Activated B cell treated with CpG ODN at 0.5 μM for 24 hours (primary cell): ENCODE results near the gene SLC17A4. TPM values are rescaled to one million over a fixed set of nuclear protein-coding genes. Genes with fewer than 3 reads are reported as not detected.

Source experiments
- ATAC-seq: fragments of 200-7000 bp; cut with Tn5 transposase; one replicate; pipeline ENCODE4 v1.10.0; 2021; ENCODE audit warnings: low read depth, mild to moderate bottlenecking, moderate library complexity
- CTCF ChIA-PET: fragments of 350-600 bp; sonication (Branson Sonifier 250); formaldehyde crosslinking; loops from one replicate; lab custom pipeline; 2021; ENCODE audit warnings: antibody characterized with exemption; lab: Charles Lee
- POLR2A ChIA-PET: fragments of 350-600 bp; sonication (Branson Sonifier 250); formaldehyde crosslinking; loops from one replicate; lab custom pipeline; 2021; ENCODE audit warnings: antibody characterized with exemption; lab: Charles Lee
- DNase-seq: peaks from one replicate; pipeline ENCODE4 v3.0.0; 2022
- H3K27ac Mint-ChIP-seq: one replicate; pipeline ENCODE4 v1.8.0; 2020; ENCODE audit warnings: mixed read lengths
- H3K27me3 Mint-ChIP-seq: one replicate; pipeline ENCODE4 v1.8.0; 2021; ENCODE audit warnings: mixed read lengths
- H3K36me3 Mint-ChIP-seq: one replicate; pipeline ENCODE4 v1.8.0; 2021; ENCODE audit warnings: low read depth, mixed read lengths
- H3K4me1 Mint-ChIP-seq: one replicate; pipeline ENCODE4 v1.8.0; 2021; ENCODE audit warnings: mixed read lengths
- H3K4me3 Mint-ChIP-seq: one replicate; pipeline ENCODE4 v1.8.0; 2020; ENCODE audit warnings: mild to moderate bottlenecking, mixed read lengths
- H3K9me3 Mint-ChIP-seq: one replicate; pipeline ENCODE4 v1.8.0; 2020; ENCODE audit warnings: mixed read lengths
- intact Hi-C: fragments of 100-400 bp; cut with micrococcal nuclease; formaldehyde crosslinking; loops from one replicate; pipeline ENCODE4 v1.15.1; 2024
- total RNA-seq: library from RNA; stranded (reverse); gene quantifications from 2 replicates; pipeline ENCODE4 v1.2.3, GENCODE V29; 2022
- TF ChIP-seq, protein P1 (sequence below): fragments of 200-600 bp; IDR thresholded peaks from one replicate; pipeline ENCODE4 v1.8.0; 2022; ENCODE audit warnings: antibody characterized with exemption, mild to moderate bottlenecking

The SLC17A4 gene
- total RNA-seq, 1 donor from 2014 or later: not detected

DNA sequence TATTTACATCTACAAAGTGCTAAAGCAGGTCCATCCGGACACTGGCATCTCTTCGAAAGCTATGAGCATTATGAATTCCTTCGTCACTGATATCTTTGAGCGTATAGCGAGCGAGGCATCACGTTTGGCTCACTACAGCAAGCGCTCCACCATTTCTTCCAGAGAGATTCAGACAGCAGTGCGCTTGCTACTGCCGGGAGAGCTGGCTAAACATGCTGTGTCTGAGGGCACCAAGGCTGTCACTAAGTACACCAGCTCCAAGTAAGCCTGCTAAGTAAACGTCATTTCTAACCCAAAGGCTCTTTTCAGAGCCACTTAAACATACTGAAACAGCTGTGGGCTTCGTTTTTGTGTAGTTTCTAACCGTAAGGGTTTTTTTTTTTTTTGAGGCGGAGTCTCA is 27.5 kb upstream of the SLC17A4 start:
- peaks cover 35% of the 10 kb centered on the region for H3K27me3 Mint-ChIP-seq
- H3K27ac Mint-ChIP-seq: no peak overlapping the region
- no peak for DNase-seq
- H3K9me3 Mint-ChIP-seq: peaks cover 2% of the 10 kb centered on the region
- H3K36me3 Mint-ChIP-seq: no peaks in the 10 kb centered on the region
- TF ChIP-seq, protein P1, sequence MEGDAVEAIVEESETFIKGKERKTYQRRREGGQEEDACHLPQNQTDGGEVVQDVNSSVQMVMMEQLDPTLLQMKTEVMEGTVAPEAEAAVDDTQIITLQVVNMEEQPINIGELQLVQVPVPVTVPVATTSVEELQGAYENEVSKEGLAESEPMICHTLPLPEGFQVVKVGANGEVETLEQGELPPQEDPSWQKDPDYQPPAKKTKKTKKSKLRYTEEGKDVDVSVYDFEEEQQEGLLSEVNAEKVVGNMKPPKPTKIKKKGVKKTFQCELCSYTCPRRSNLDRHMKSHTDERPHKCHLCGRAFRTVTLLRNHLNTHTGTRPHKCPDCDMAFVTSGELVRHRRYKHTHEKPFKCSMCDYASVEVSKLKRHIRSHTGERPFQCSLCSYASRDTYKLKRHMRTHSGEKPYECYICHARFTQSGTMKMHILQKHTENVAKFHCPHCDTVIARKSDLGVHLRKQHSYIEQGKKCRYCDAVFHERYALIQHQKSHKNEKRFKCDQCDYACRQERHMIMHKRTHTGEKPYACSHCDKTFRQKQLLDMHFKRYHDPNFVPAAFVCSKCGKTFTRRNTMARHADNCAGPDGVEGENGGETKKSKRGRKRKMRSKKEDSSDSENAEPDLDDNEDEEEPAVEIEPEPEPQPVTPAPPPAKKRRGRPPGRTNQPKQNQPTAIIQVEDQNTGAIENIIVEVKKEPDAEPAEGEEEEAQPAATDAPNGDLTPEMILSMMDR: no peak
- POLR2A ChIA-PET: no interaction called here
- no peak overlapping the region for H3K4me3 Mint-ChIP-seq
- ATAC-seq: no peak
- intact Hi-C loops: loop anchor here (10.0 kb wide), 1 partner anchor 368 kb away; no protein-coding TSS in a partner anchor
- CTCF ChIA-PET: interaction anchor here (0.9 kb wide), 1 partner anchor 9 kb away, joined by 3 read pairs; no protein-coding TSS in a partner anchor
- no peaks in the 10 kb centered on the region for H3K4me1 Mint-ChIP-seq

- TF ChIP-seq, protein P1: no peak
- no peak for DNase-seq
- H3K9me3 Mint-ChIP-seq: peaks cover 2% of the 10 kb centered on the region
- ChIA-PET POLR2A (no interaction called here), CTCF (interaction anchor here (1.0 kb wide), 1 partner anchor 12 kb away, joined by 4 read pairs; no protein-coding TSS in a partner anchor)
- H3K4me1 Mint-ChIP-seq: no peaks in the 10 kb centered on the region
- H3K27ac Mint-ChIP-seq: no peak overlapping the region
- peaks cover 1% of the 10 kb centered on the region for H3K36me3 Mint-ChIP-seq
- no peak overlapping the region for H3K4me3 Mint-ChIP-seq
- H3K27me3 Mint-ChIP-seq: peaks cover 46% of the 10 kb centered on the region
- intact Hi-C loops: no loop called here
- ATAC-seq: no peak
Observed at GRCh38 chr6:25730907-25731306, 23.6 kb upstream of the SLC17A4 start.

DNA sequence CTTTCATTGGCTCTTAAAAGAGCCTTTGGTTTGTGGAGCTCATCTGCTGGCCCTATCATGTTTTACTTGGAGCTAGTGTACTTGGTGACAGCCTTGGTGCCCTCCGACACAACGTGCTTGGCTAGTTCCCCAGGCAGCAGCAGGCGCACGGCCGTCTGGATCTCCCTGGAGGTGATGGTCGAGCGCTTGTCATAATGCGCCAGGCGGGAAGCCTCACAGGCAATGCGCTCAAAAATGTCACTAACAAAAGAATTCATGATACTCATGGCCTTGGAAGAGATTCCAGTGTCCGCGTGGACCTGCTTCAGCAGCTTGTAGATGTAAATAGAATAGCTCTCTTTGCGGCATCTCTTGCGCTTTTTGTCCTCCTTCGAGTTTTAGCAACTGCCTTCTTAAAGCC is 22.8 kb upstream of the SLC17A4 start:
- DNase-seq (no peak), ATAC-seq (no peak)
- intact Hi-C loops: no loop called here
- peaks cover 1% of the 10 kb centered on the region for H3K36me3 Mint-ChIP-seq
- TF ChIP-seq, protein P1: no peak
- POLR2A ChIA-PET: no interaction called here
- no peak overlapping the region for H3K27ac Mint-ChIP-seq
- H3K4me3 Mint-ChIP-seq: no peak overlapping the region
- CTCF ChIA-PET: interaction anchor here (1.0 kb wide), 1 partner anchor 13 kb away, joined by 4 read pairs; no protein-coding TSS in a partner anchor
- peaks cover 8% of the 10 kb centered on the region for H3K9me3 Mint-ChIP-seq
- peaks cover 49% of the 10 kb centered on the region for H3K27me3 Mint-ChIP-seq
- no peaks in the 10 kb centered on the region for H3K4me1 Mint-ChIP-seq

GRCh38 chr6:25732468-25733198 is 21.9 kb upstream of the SLC17A4 start:
- Mint-ChIP-seq H3K4me3 (no peak overlapping the region), H3K27me3 (peaks cover 45% of the 10 kb centered on the region), H3K9me3 (peaks cover 14% of the 10 kb centered on the region), H3K36me3 (peaks cover 1% of the 10 kb centered on the region), H3K4me1 (no peaks in the 10 kb centered on the region), H3K27ac (no peak overlapping the region)
- no peak for DNase-seq
- TF ChIP-seq, protein P1: no peak
- ATAC-seq: no peak
- POLR2A ChIA-PET: no interaction called here
- CTCF ChIA-PET: interaction anchor here (0.7 kb wide), 1 partner anchor 12 kb away, joined by 3 read pairs; no protein-coding TSS in a partner anchor
- intact Hi-C loops: no loop called here

DNA sequence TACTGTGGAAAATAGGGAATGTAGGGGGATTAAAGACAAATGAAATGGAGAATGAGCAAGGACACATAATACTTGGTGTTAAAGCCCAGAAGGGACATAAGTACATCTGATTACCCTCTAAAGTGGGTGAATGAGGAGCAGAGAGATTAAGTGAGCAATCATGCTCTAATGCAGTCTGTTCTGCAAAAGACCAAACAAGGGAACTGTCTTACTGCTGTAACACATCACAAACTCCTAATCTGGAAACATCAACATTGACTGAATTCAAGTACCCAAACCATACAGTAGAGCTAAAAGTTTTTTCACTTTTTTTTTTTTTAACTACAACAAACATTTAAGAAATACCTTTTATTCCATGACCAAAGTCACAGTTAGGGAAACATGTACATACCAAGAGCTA is 19.3 kb upstream of the SLC17A4 start:
- ATAC-seq: no peak
- TF ChIP-seq, protein P1: no peak
- intact Hi-C loops: no loop called here
- H3K9me3 Mint-ChIP-seq: peaks cover 15% of the 10 kb centered on the region
- ChIA-PET CTCF (no interaction called here), POLR2A (no interaction called here)
- no peak overlapping the region for H3K27ac Mint-ChIP-seq
- H3K4me1 Mint-ChIP-seq: no peaks in the 10 kb centered on the region
- DNase-seq: no peak
- H3K36me3 Mint-ChIP-seq: peaks cover 1% of the 10 kb centered on the region
- H3K4me3 Mint-ChIP-seq: no peak overlapping the region
- peaks cover 41% of the 10 kb centered on the region for H3K27me3 Mint-ChIP-seq
